Left renal pelvis (tissue), 4 donors: ENCODE measurements around the gene SNX25. TPM values are rescaled to one million over a fixed set of nuclear protein-coding genes. Genes with fewer than 3 reads are reported as not detected.
"Not testable (repeated sequence)": the region's sequence is repeated elsewhere in the genome, so short reads cannot be mapped to it uniquely, and the experiment has no call there.

Experiments used
- DNase-seq, 4 donors: peaks; one replicate each; pipeline ENCODE4 v3.0.0-alpha.2; 2013; ENCODE audit warnings: low read depth in 4 of 4, low spot score in 3 of 4
- polyA plus RNA-seq, 4 donors: library from polyadenylated mRNA; unstranded; fragments of 120-200 nt; gene quantifications; one replicate each; pipeline ENCODE4 v1.2.1, GENCODE V29; 2013; ENCODE audit not compliant: insufficient read length in 4 of 4

Gene SNX25
- polyA plus RNA-seq, 4 donors, result 15.4 to 25.5 (median 24.3) TPM

DNA sequence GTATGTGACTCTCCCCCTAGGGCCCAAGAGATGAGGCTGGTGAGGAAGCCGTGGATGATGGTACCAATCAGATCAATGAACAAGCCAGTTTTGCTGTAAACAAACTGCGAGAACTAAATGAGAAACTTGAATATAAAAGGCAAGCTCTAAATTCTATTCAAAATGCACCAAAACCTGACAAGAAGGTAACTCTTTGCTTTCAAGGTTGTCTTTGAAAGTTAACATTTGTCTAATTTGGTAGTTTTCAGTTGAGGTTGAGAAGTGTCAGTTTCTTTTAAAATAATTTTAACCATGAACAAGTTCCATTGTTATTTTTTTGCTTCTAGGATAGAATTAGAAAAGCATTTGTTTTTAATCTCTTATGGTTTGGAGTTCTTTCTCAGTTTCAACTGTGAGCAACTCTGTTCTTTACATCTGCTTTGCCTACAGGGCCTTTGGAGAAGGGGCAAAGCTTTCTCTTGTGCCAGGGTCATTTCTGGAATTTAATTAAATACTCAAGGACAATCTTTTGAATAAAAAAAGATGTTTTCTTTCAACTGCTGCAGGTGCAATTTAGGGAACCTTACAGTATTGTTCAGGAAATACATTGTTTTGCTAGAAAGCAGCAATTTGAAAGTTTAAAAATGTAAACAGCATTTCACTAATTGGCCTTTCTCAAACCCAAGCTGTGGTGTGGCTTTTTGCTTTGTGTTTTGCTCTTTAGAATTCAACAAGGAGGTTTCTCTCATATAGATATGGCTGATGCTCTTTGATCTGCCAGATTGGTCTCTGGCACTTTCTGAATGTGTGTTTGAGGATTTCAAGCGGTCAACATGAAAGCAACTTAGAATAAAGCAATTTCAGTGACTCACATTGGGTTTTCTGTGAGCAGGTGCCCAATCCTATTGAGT is 123.4 kb downstream of the SNX25 start:
- no peak for DNase-seq

DNA sequence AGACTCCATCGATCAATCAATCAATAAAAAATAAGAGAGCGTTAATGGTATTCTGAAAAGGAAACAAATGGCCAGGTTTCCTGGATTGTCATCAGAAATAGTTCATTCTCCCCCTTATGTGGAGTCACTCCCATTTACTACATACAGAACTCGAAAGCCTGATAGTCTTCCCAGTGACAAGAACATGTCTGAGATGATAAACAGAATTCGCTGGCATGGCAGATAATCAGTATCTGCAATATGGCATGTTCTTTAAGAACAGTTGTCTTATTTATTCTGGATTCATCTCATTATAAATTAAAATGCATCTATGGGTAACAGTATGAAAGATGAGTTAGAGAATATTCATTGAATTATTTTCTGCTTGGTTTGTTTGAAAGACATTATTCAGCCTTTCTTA is 124.9 kb downstream of the SNX25 start:
- no peak for DNase-seq

DNA sequence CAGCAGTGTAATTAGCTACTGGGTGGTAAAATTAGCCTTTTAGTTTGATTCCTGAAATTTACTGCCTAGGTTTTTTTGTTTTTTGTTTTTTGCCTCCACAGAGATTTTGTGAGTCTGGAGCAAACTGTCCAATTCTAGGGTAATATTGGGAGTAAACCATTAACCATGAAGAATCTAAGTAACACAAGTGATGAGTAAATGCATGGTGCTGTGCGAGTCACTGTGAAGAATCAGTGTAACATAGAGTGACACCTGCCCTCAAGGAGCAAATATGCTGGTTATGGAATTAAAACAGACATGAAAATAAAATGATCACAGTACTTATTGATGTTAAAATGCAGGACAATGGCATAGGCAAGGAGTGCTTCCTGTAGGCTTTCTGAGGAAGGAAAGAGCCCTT is 126.2 kb downstream of the SNX25 start:
- no peak for DNase-seq

DNA sequence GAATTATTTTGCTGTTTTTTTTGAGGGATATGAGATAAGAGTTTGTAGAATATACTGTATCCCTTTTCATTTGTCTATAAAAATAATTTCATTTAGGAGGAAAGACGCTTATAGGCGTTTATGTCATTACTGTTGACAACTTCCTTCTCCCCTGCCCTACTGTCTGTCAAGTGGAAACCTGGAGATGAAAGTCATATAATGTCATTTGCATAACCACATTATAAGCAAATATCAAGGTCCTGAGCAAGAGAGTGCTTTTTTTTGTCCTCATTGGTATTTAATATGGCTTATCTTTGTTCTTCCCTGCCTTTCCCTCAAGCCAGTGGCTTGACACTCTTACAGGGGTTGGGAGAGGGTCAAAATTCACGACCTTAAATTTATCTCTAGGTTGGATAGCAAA is 130.5 kb downstream of the SNX25 start:
- DNase-seq, result no peak

DNA sequence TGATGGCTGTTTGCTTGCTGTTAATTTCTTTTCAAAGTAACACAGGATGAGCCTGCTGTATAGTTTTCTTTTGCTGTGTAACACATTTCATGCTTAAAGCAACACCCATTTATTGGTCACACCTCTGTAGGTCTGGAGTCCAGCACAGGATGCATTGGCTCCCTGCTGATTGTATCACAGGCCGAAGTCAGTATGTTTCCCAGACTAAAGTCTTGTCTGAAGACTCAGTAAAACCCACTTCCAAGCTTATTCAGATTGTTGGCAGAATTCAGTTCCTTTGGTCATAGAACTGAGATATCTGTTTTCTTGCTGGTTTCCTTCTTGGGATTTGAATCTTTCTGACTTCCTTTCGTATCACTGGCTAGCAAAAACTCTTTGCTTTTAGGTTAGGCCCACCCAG is 132.0 kb downstream of the SNX25 start:
- no peak for DNase-seq

DNA sequence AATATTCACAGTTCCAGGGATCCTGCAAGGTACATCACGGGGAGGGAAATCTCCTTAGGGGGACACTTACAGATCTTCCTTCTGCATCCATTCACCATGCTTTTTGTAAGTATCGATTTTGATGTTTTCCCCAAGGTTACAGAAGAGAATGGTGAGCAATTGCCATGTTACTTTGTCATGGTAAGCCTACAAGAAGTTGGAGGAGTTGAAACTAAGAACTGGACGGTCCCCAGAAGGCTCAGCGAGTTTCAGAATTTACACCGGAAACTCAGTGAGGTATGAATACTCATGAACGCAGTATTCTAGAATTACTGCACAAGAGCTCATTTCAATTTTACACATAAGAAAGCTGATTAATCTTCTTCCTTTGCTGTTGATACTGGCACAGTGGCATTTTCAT is 132.4 kb downstream of the SNX25 start:
- no peak for DNase-seq

DNA sequence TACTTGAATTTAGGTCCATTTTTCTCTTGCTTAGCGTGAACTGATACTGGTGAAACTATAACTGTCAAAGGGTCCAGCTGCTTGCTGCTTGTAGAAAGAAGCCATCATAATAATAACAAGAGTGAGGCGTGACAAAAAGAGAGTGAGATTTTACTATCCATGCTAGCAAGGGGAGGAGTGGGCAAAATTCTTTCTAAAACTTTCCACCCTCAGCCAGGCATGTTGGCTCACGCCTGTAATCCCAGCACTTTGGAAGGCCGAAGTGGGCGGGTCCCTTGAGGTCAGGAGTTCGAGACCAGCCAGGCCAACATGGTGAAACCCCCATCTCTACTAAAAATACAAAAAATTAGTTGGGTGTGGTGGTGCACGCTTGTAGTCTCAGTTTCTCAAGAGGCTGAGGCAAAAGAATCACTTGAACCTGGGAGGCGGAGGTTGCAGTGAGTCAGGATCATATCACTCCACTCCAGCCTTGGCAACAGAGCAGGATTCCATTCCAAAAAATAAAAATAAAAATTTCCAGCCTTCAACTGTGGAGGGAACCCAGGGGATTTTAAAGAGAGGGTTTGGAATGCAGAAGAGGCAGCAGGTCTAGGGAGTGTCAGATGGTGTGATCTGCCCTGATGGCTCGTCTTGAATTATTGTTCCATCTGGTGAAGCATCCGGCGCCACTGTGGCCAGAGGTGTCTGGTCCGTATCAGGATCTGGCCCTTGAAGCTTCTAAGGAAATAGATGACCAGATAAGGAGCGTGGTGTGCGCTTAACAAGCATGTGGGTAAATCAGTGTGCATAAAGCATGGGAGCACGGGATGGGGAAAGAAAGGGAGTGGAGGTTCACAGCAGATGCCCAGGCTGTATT is 134.6 kb downstream of the SNX25 start:
- peak in 2 of 4 donors; percentile 14 to 28 for DNase-seq

DNA sequence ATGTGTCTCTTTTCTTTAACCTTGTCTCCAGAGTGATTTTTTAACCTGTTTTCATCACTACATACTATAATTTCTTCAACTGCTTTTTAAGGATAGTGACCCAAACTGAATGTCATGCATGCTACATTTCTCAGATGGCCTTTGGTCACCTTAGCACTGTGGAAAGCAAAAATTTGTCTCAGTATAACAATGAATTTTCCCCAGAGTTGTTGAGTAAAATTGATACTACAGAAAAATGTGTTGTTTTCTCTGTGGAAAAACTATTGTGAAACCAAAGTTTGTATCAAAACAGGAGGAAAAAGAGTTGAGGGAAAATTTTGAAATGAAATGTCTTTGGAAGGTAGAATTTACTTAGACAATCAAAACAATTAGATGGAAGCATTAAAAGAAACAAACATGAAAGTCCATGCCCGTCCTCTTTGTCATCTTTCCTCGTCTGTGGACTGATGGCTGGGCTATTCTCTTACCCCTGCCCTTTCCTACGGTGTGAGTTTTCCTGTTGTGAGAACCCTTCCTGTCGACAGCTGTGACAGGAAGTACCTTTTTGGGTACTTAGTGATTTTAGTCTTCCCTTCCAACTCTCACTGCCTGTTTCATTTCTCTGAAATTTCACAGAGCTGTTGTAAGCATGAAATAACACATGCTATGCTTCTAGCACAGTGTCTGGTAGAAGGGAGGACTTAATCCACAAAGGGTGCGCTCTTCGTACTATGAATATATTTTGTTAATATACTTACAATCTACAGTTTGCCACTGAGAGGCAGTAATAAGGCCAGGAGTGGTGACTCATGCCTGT is 135.5 kb downstream of the SNX25 start:
- DNase-seq, result no peak

DNA sequence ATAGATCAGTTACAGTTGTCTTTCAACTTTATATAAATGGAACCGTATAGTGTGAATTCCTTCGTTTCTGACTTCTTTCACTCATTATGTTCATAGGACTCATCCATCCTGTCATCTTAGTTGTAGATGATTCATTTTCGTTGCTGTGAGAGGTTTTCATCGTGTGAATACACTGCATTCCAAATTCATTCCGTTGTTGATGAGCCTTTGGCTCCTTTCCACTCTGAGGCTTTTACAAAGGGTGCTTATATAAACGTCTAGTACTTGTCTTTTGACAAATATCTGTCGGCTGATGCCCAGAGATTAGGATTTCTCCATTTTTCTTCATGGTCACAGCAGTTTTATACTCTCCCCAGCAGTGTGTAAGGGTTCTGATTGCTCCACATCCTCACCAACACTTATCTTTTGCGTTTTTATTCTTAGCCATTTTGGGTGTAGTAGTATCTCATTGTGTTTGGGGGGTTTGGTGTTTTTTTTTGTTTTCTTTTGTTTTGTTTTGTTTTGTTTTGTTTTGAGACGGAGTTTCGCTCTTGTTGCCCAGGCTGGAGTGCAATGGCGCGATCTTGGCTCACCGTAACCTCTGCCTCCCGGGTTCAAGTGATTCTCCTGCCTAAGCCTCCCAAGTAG is 137.7 kb downstream of the SNX25 start:
- DNase-seq, result no peak

DNA sequence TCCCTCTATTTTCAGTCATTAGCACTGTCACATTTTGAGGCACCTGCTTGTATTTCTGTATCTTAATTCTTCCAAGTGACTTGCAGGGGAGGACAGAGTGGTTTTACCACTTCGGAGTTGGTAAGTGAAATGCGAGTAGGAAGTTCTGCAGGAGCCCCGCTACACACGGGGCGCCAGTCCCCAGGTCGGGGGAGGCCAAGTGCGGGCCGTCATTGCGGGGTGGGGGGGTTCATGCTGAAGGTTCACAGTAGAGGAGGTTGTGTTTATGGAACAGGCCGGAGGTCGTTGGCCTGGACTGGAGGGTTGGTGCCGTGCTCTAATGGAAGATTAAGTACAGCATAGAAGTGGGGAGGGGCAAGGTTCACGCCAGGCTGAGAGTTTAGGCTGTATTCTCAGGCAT is 142.3 kb downstream of the SNX25 start:
- DNase-seq, result no peak

DNA sequence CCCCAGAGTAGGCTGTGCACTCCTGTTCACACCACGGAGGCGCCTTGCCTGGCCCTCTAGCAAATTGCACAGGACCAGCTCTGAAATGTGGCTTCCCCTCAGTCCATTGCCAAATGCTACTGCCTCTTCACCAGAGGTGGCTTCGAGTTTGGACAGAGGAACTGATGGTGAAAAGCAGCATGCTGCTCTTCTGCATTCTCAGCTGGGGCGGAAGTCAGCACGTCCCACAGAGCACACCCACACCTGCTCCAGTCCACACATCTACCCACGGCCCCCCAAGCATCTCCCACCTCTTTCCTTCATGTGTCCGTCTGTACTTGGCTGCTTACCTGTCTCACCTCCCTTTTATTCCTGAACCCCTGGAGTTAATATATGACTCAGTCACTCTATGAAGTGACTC is 142.8 kb downstream of the SNX25 start:
- DNase-seq, result no peak

DNA sequence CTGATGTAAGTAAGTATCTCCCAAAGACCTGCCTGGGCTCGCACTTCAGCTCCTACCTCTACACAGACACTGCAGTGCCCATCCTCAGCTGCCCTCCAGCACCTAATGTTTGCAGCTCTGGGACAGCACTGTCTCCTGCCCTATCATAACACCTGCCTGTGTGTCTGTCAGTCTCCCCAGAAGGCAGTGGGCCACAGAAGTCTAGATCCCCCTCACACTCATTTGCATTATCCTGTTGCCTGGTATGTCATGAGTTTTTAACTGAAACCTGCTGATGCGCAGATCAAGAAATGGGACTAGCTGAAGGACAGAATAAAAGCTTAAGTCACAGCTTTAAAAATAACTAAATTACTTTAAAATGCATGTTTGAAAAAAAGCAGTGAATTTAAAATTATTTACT is 143.3 kb downstream of the SNX25 start:
- DNase-seq, result no peak

DNA sequence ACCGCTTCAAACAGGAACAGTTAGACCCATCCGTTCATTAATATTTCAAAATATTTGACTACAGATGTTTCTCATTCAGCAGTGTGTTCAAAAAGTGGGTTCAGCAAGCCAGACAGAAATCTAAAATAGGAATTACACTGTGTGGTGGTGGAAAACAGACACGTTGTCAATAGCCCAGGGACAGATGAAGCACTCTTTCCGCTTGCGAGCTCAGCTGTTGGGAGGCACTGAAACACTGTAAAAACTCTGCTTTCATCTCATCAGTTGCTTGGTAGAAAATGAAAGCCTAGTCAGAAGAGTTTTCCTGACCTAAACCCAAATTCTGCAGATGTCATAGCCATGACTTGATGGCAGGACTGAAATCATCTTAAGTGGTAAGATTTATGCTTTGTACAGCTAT is 147.8 kb downstream of the SNX25 start:
- no peak for DNase-seq

DNA sequence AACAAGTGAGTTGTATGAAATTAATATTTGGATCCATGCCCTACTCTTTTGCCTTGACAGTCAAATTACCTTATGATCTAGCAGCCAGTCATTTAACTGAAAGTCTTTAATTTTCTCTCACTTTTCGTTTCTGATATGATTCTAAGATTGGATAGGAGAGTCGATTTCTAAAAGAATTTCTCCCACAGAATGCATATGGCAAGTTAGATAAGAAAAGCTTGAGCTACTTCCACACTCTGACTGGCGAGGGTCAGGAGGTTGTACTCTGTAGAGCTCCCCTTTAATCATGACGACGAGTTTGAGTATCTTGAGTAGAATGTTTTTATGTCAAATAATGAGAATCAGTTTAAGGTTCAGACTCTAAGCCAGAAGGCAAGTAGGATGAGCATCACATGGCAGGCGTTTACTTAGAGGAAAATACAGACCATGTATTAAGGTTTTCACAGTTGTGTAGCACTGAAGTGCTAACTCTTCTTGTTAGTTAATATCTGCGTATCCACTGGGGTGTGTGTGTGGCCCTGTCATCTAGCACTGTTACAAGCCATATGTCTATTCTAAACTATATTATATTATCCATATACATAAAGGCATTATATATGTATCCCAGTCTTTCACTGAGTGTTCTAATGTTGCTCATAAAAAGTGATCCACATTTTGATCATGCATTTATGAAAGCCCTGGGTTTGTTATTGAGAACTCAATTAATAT is 148.5 kb downstream of the SNX25 start:
- no peak for DNase-seq

DNA sequence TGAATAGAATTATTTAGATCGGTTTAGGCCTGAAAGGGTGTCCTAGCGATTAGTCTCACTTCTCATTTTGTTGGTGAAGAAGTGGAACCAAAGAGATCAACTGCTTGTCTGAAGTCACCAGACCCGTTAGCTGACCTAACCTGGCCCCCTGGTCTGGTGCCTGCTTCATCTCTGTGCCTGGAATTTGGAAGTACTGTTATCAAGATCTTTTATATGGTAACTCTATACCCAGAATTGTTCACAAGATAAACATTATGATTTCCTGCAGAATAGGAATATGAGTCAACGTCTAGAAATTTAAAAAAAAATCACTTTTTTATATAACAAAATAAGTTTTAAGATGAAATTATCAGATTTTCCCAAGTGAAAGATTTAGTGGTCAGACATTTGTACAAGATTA is 149.1 kb downstream of the SNX25 start:
- DNase-seq, result no peak

DNA sequence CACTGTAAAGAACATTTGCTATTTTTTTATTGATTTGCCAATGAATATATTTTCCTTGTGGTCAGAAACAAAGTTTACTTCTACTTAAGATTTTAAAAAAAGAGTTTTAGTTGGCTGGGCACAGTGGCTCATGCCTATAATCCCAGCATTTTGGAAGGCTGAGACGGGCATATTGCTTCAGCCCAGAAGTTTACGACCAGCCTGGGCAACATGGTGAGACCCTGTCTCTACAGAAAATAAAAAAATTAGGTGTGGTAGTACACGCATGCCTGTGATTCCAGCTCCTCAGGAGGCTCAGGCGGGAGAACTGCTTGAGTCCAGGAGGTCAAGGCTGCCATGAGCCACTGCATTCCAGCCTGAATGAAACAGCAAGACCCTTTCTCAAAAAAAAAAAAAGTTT is 149.6 kb downstream of the SNX25 start:
- DNase-seq, result no peak

DNA sequence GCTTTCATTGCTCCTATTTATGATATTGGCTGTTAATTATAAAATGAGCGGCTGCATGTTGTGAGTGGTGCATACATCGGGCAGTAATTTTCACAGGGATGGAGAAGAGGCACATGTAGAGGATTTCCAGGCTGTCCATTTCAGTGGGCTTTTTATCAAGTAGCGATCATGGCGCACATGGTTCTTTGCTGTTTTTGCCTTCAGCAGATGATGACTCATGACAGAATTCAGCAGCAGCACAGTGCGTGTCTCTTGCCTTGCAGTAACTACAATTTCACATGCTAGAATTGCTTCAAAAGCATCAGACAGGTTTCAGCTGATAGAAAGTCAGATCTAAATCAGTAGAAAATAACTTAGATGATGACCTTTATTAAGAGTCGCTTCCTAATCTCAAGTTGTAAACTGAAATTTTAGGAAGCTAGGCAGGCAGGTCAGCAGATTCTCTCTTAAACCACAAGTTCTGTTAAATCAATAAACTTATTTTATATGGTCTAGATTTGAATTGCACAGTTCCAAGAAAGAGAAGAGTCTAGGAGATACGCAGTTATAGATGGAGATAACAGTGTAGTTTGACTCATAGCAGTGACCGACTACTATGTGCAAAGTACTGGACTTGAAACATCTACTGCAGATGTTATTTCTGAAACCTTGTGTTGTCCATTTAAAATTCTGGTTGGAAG is 150.5 kb downstream of the SNX25 start:
- DNase-seq, result no peak

DNA sequence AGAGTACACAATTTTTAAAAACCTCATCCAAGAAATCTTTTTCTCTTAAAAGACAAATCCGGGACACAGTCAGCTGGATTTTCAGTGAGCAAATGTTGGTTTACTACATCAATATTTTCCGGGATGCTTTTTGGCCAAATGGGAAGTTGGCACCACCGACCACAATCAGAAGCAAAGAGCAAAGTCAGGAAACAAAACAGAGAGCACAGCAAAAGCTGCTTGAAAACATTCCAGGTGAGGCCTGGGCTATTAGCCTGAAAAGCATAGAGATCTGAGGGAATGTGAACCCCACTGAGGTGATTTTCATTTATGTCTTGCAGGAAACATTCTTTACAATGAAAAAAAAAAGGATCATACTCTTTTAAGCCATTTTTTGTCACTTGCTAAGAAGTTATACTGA is 152.5 kb downstream of the SNX25 start:
- no peak for DNase-seq

DNA sequence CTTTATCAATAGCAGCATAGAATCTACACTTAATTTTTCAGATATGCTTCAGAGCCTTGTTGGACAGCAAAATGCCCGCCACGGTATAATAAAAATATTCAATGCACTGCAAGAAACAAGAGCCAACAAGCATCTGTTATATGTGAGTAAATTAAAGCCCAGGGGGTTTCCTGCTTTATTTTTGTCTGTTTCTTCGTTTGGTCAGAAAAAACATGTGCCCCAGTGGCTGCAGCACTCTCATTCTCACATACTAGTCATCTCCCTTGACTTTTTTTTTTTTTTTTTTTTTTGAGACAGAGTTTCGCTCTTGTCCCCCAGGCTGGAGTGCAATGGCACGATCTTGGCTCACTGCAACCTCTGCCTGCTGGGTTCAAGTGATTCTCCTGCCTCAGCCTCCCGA is 153.2 kb downstream of the SNX25 start:
- not testable (repeated sequence) for DNase-seq
